ENCODE results near the gene PBX3.
"Not testable (repeated sequence)": the region's sequence is repeated elsewhere in the genome, so short reads cannot be mapped to it uniquely, and the experiment has no call there.

PBX3 gene

DNA sequence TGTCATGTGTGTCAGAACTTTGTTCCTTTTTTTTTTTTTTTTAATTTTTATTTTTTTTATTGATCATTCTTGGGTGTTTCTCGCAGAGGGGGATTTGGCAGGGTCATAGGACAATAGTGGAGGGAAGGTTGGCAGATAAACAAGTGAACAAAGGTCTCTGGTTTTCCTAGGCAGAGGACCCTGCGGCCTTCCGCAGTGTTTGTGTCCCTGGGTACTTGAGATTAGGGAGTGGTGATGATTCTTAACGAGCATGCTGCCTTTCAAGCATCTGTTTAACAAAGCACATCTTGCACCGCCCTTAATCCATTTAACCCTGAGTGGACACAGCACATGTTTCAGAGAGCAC is 32.0 kb downstream of the PBX3 start:
- DNase-seq: not testable (repeated sequence)

DNA sequence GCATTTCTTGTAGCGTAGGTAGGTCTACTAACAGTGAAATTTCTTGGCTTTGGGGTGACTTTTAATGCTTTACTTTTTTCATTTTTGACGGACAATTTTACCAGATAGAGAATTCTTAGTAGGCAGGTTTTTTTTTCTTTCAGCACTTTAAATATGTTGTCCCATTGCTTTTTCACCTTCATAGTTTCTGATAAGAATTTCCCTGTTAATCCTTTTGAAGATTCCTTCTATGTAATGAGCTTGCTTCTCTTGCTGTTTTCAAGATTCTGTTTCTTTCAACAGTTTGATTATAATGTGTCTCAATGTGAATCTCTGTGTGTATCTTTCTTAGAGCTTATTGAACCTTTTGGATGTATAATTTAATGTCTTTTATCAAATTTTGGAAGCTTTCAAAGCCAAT is 35.5 kb downstream of the PBX3 start:
- DNase-seq: no peak

DNA sequence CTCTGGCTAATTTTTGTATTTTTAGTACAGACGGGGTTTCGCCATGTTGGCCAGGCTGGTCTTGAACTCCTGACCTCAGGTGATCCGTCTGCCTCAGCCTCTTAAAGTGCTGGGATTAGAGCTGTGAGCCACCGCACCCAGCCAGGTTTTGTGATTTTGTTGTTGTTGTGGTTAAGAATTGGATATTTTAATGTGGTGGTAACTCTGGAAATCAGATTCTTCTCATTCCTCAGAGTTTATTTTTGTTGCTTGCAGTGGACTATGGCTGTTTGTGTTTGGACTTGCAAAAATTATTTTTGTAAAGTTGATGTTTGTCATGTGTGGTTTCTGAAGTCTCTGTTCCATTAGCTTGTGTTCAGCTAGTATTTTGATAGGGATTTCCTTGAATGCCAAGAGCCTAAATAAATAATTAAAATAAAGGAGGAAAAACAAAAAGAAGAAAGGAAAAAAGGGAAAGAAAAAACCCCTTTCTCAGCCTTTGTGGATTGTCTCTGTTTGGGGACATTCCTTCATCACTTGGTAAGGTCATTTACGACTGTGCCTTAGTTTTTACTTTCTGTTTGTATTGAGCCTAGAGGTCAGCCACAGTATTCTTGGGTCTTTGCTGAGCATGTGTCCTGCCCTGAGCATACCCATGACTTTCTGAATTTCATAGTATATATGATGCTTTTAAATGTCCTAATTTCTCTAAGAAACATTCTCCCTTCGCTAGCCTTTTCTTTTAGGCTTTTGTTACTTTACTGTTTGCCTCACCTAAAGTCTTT is 37.3 kb downstream of the PBX3 start:
- DNase-seq: no peak

DNA sequence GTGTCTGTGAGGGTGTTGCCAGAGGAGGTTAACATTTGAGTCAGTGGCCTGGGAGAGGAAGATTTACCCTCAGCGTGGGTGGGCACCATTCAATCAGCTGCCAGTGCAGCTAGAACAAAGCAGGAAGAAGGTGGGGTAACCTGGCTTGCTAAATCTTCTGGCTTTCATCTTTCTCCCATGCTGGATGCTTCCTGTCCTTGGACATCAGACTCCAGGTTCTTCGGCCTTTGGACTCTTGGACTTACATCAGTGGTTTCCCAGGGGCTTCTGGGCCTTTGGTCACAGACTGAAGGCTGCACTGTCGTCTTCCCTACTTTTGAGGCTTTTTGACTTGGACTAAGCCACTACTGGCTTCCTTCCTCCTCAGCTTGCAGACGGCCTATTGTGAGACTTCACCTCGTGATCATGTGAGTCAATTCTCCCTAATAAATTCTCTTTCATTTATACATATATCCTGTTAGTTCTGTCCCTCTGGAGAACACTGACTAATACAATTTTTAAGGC is 38.1 kb downstream of the PBX3 start:
- peak in 1 of 2 donors; percentile 56 for DNase-seq

DNA sequence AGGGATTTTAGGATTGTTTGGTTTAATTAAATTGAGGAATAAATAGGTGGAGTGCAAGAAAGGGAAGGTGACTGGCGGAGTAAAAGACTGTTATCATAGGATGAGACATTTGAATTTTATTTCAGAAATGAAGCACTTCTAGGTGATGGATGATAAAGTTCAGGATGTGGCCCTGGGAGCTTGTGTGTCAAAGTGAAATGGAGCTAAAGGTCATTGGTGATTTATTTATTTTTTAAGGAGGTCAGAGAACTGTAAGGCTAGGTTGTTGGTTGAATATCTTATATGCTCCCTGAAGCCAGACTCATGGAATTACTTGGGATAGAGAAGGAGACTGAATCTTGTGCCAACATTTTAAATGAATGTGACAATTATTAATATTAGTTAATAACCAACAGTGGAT is 40.5 kb downstream of the PBX3 start:
- DNase-seq: no peak

DNA sequence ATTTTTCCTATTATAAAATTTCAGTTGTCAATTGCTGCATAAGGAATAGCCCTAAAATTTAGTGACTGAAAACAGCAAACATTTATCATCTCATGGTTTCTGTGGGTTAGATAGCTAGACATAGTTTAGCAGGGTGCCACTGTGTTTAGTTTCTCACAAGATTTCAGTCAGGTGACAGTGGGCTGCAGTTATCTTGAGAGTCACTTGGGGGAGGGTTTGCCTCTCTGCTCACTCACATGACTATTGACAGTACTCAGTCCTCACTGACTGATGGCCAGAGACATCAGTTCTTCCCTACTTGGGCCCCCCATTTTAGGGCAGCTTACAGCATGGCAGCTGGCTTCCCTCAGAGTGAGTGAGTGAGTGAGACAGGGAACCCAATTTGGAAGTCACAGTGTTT is 42.0 kb downstream of the PBX3 start:
- DNase-seq: no peak

DNA sequence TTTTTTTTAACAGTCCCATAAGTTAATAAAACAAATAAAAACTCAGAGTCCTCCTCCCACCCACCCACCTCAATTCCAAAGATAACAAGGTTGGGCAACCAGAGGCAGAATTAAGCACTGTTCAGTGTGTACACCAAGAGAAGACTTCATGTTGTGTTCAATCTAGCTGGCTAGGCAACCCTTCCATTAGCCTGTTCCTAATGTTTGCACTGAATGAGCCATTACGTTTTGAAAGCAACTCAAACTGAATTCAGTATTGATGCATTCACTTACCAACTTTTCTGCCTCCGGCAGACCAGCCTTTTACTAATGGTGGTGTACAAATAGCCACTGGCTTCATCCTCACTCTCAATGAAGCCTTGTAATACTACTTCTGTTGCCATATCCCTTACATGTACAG is 47.5 kb downstream of the PBX3 start:
- no peak for DNase-seq

DNA sequence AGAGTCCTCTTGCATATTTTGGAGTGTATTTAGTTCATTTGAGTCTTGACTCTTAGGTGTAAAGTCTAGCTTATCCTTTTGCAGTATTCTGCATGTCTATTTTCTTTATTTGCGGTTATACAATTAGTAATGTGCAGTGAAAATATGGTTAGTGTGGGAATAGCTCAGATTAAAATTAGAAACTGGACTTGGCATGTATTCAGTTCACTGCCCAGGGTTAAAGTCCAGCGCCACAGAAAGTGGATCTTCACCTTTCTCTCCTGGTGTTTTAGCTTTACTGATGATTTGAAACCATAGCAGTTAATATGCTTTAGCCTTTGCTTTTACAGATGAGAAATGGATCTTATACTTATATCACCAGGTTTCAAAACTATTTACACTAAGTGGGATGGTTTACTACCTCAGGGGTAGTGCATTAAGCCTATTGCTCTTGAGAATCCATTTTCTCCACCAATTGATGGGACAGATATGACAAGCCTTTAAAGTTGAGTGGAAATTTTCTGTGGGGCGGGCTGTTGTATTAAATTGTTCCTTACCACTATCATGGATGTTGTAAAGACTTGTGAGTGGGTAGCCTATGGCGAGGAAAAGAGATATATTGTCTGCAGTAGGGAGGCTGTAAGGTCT is 48.9 kb downstream of the PBX3 start:
- DNase-seq: no peak

DNA sequence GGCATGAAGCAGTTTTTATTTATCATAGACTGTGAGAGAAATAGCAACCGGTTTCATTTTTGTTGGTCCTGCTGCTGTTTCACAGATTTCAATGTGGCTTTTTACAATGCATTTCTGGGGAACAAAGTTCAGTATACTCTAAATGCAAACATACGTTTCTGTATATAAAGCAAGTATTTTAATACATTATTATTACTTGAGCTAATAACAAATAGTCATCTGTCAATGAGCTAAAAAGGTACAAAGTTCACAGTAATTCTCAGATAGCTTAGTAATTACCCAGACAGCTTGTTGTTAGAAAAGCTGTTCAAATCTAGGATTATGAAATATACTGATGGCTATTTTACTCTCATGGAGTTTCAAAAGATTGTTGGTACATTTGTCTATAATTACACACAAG is 50.8 kb downstream of the PBX3 start:
- DNase-seq: no peak

DNA sequence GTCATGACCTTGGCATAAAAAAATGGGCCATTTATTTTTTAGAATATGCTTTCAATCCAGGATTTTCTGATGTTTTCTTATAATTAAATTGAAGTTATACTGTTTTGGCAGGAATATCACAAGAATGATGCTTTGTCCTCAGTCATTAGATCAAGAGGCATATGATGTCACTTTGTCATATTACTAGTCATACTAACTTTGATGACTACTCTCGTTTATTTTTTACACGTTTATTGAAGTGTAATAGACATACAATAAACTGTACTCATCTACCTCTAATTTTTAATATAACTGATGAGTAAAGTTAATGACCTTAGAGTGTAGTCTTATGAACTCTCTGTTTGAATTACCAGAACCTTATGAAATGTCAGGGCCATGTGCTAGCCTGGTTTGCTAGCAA is 56.4 kb downstream of the PBX3 start:
- no peak for DNase-seq

DNA sequence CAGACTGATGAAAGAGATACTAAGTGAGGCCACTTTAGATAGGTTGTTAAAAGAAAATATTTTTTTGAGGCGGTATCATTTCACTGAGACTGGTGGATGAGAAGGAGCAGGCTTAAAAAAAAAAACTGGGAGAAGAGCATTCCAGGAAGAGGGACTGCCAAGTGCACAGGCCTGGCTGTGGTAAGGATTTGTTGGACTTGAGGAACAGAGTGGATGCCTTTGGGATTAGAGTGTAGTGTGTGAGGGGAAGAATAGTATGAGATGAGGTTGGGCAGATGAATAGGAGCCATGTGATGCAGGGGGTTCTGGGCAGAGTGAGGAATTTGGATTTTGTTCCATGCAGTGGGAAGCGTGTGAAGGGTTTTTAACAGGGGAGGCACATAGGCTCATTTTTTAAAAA is 57.9 kb downstream of the PBX3 start:
- no peak for DNase-seq

DNA sequence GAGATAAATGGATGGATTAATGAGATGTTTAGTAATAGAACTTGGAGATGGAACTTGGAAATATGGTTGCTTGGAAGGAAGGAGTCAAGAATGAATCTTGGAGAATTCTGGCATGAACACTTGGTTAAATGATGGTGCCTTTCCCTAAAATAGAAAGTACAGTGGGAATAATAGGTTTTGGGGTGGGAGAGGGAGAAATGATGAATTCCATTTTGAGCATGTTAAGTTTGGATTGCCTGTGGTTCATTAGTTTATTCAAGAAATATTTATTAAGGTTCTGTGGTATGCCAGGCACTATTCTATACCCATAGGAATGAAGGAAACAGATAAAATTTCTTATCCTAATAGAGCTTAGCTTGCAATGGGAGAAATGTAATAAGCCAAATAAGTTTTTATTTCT is 58.4 kb downstream of the PBX3 start:
- no peak for DNase-seq

DNA sequence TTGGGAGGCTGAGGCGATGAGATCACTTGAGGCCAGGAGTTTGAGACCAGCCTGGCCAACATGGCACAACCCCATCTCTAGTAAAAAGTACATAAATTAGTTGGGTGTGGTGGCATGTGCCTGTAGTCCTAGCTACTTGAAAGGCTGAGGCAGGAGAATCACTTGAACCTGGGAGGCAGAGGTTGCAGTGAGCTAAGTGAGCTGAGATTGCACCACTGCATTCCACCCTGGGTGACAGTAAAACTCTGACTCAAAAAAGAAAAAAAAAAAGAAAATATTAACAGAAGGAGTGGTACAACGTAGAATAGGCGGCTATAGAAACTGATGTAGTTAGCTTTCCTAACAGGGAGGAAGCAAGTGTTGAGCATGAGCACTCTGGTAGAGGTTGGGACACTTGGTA is 59.9 kb downstream of the PBX3 start:
- DNase-seq: no peak

DNA sequence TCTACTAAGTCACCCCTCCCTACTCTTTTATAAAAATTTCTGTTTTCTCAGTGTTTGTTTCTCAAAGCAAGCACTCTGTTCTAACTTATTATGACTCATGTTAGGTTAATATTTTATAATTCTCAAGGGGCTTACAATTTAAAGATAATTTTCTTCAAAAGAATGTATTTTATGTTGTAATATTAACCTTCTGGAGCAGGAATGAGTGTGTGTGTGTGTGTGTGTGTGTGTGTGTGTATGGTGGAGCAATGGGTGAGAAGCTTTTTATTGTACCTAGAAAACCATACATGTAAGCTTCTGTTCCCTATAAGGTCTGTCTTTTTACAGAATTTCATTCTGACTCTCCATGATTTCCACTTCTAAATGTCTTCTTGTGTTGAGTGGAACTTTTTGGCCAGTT is 63.0 kb downstream of the PBX3 start:
- no peak for DNase-seq

DNA sequence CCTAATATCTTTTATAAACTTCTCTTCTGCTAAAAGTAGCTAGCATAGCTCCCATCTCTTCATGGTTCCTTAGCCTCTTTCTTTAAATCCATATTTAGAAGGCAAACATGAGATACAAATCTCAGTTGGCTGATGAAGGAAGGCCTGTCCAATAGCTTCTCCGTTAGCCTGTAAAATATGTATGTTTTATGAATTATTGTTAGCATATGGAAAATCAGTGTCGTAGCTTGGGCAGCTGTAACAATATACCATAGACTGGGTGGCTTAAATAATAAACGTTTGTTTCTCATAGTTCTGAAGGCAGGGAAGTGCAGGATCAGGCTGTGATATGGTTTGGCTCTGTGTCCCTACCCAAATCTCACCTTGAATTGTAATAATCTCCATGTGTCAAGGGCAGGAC is 63.8 kb downstream of the PBX3 start:
- DNase-seq: no peak

DNA sequence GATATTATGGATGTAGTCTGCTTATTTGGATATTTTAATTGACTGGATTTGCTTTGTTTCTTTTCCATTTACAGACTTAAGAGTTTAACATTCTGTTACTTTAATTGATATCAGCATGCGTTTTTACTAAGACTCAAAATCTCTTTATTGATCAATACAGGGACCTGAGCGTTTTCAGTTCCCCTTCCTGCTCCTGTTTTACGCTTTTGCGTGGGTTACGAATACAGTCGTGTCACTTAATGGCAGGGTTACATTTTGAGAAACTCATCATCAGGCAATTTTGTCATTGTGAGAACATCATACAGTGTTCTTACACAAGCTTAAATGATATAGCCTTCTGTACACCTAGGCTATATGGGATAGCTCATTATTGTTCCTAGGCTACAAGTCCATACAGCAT is 65.2 kb downstream of the PBX3 start:
- DNase-seq: no peak

DNA sequence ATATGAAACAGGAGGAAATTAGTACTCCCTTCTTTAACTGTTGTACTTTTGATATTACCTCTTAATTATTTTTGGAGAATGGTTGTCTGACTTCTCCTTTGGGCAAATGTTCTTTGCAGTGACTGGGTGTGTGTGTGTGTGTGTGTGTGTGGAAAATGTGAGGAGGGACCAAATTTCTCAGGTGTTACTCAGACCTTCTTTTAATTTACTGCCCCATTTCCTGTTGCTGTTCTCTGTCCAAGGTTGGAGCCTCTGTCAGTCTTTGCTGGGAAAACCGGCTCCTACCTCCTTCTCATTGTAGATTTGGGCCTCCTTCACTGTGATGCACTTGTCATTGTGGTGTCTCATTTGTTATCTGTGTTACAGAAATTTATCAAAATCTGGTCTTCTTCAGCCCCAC is 68.4 kb downstream of the PBX3 start:
- no peak for DNase-seq

DNA sequence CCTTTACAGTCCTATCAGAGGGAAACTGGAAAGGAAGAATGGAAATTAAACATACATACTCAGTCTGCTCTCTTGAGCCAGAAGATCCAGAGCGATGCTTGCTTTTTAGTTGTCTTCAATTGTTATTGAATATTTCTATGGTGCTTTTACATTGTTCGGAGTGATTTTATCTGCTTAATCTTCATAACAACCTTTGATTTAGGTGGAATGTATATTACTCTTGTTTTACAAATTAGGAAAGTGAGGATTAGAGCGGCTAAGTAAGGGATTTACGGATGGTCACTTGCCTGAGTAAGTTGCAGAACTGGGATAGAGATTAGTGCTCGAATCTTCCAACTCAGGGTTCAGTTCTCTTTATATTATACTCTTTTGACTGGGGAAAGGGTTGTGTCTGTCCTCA is 69.1 kb downstream of the PBX3 start:
- no peak for DNase-seq

DNA sequence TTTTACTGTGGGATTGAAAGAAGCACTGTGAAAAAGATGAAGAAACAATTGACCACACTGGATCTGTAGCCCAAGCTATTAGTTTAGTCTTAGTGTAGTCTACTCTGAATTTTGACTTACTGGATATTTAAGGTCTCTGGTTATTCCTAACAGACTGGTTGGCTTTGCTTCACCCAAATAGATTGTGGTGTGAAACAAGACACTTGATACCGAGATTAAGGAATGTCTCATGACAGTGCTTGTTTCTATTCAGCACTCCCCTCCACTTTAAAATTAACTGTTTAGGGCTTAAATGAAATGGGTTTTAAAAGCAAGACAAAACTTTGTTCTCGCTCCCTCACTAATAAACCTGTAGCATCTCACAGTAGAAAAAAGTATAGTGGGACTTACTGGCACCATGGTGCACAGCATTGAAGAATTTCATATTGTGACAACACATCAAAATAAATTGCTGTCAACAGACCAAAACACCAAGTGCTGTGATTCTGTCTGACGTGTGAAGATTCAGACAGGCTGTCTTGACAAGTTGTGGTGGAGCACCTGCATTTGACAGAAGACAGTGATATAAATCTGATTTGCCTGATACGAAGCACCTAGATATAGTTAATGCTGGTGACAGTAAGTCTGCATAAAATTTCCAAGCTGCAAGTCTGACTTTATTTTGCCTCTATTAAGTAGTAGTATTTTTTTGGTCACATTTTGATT is 73.1 kb downstream of the PBX3 start:
- DNase-seq: no peak

DNA sequence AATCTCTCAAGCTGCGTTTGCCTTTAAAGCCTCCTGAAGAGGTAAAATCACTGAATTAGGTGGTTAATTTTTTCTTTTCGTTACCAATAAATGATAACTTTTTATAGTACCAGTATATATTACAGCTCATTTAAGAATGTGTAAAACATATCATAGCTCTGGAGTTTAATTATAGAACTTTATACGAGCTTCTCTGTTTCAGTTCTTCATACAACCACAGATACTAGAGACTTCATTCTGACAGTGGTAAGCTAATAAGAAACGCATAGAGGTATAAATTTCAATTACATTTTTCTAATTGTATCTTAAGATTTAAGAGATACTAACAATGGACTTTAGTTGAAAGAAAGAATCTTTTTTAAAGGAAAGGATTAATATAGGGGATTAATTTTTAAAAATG is 73.9 kb downstream of the PBX3 start:
- DNase-seq: no peak

DNA sequence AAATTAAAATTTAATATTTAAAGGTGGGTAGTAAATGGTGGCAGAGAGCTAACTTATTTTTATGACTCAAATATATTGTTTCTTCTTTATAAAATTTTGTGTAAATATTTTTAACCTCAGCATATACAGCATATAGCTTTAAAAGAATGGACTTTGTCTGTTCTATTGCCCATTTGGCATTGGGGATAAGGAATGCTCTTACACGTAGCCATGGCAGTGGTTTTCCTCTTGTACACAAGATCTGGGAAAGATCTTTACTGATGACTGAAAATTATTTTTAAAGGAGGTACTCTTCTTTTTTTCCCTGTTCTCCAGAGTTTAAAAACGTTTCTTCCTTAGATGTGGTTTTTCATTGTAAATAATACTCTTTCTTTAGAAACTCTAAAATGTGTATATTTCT is 75.0 kb downstream of the PBX3 start:
- DNase-seq: no peak

DNA sequence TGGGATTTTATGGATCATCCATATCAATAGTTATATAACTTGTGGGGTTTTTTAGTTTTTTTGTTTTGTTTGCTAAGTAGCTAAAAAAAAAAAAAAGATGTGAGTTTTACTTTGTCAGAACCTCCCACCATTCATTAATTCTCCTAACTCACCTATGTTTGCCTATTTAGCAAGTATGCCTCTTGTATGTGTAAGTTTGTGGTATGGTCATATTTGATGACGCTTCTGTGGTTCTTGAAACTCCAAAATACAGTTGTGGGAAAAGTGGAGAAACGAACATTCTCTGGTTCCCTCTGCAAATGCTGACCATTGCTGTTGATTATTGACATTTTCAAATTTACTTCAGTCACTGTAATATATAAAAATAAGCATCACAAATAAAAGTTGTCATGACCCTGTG is 75.7 kb downstream of the PBX3 start:
- DNase-seq: no peak

DNA sequence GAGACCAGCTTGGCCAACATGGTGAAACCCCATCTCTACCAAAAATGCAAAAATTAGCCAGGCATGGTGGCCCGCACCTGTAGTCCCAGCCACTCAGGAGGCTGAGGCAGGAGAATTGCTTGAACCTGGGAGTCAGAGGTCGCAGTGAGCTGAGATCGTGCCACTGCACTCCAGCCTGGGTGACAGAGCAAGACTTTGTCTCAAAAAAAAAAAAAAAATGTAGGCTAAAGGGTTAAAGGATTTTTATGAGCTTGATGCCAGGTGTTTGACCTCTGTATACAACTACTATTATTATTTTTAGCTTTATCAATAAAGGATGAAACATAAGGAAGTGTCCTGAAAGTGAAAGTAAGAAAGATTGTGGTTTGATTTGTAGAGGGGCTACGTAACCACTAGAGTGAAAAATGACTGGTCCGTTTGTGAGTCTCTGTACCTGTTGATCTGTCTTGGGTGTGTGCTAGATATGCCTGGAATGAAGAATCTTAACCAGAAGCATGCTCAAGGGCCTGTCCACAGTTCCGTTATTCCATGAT is 76.8 kb downstream of the PBX3 start:
- peak in 1 of 2 donors; percentile 12 for DNase-seq

DNA sequence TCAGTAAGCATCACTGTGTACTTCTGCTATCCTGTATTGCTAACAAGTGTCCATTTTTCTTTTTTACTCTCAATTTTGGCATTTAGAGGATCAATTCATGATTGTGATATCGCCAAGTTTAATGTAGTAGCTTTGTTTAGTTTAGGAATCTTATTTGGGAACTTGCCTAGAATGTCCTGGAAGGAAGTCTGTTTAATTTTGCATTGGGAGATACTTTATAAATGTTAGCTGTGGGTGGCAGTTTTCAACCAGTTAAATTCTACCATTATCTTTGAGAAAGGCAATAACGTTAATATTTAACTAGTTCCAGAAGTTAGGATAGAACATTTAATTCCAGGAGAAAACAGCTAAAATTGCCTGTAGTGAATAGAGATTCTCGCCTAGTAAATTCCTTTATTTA is 78.6 kb downstream of the PBX3 start:
- DNase-seq: no peak

All from bone marrow (tissue), 2 donors.